Lower lobe of right lung (tissue), 2 donors: ENCODE results near the gene LMNTD2. TPM values are rescaled to one million over a fixed set of nuclear protein-coding genes. Genes with fewer than 3 reads are reported as not detected.
A peak's percentile ranks its signal among the peaks of the same experiment; 100 is the strongest.

ENCODE experiments used
- ATAC-seq, 2 donors: fragments of 200-7000 bp; cut with Tn5 transposase; one replicate each; pipeline ENCODE4 v1.9.1; 2020 to 2022; ENCODE audit warnings: mild to moderate bottlenecking in 2 of 2, moderate library complexity in 2 of 2
- DNase-seq: peaks from one replicate; pipeline ENCODE4 v3.0.0-alpha.2; 2020
- H3K27ac ChIP-seq: fragments of 200-600 bp; one replicate; pipeline ENCODE4 v1.8.0; 2022
- H3K27me3 ChIP-seq: fragments of 200-600 bp; one replicate; pipeline ENCODE4 v1.8.0; 2022; ENCODE audit warnings: low read depth
- H3K36me3 ChIP-seq: fragments of 200-600 bp; one replicate; pipeline ENCODE4 v1.8.0; 2022; ENCODE audit warnings: mild to moderate bottlenecking
- H3K4me1 ChIP-seq: fragments of 200-600 bp; one replicate; pipeline ENCODE4 v1.8.0; 2022
- H3K4me3 ChIP-seq: fragments of 200-600 bp; one replicate; pipeline ENCODE4 v1.8.0; 2022; ENCODE audit warnings: mild to moderate bottlenecking
- H3K9me3 ChIP-seq: fragments of 200-600 bp; one replicate; pipeline ENCODE4 v1.8.0; 2022
- intact Hi-C: fragments of 100-400 bp; cut with DNase I; formaldehyde crosslinking; loops from one replicate; pipeline ENCODE4 v1.11.0; 2022
- total RNA-seq: library from RNA; stranded (reverse); fragmentation: NEBNext Ultra II Directional; extraction: Animal tissue kit (Norgen Biotek cat#: 25700); gene quantifications from one replicate; pipeline ENCODE4 v1.2.1, GENCODE V29; 2021
- TF ChIP-seq, protein P1 (sequence below): fragments of 200-600 bp; IDR thresholded peaks from one replicate; pipeline ENCODE4 v1.8.0; 2022; ENCODE audit warnings: antibody characterized with exemption, mild to moderate bottlenecking
- donor health status: DM: no; HTN: yes; CAD: no; lungs with severe emphysema.

The LMNTD2 gene
- total RNA-seq, 1 donor from 2014 or later = 6.0 TPM

DNA sequence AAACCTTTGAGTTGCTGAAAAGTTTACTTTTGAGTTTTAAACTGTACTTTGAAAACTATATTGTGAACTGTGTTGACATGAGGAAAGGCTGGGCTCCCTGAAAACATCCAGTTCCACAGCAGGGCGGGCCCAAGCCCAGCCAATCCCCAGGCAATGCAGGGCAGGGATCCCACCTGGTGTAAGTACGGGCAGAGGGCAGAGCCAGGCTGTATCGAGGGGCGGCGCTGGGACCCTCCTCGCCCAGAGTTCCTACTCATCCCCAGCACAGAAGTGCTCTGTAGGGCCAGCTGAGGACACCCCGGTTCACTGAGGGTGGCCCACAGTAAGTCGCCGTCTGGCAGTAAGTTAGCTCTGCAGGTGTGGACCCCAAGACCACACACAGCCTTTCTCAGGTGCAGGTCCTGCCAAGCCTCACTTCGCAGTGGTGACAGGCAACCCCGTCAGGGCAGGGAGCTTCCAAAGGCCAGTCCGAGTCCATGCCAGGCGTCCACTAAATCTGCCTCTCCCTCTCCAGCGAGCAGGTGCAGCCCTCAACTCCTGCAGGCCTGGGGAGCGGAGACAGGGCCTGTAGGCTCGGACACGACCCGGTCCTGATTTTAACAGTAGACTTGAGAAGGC lies 6.6 kb upstream of the LMNTD2 start:
- H3K27me3 ChIP-seq = no peaks in the 10 kb centered on the region
- peaks cover 7% of the 10 kb centered on the region for H3K36me3 ChIP-seq
- intact Hi-C loops = no loop called here
- peaks cover 39% of the 10 kb centered on the region for H3K4me1 ChIP-seq
- DNase-seq (no peak), ATAC-seq (no peak)
- TF ChIP-seq, protein P1, sequence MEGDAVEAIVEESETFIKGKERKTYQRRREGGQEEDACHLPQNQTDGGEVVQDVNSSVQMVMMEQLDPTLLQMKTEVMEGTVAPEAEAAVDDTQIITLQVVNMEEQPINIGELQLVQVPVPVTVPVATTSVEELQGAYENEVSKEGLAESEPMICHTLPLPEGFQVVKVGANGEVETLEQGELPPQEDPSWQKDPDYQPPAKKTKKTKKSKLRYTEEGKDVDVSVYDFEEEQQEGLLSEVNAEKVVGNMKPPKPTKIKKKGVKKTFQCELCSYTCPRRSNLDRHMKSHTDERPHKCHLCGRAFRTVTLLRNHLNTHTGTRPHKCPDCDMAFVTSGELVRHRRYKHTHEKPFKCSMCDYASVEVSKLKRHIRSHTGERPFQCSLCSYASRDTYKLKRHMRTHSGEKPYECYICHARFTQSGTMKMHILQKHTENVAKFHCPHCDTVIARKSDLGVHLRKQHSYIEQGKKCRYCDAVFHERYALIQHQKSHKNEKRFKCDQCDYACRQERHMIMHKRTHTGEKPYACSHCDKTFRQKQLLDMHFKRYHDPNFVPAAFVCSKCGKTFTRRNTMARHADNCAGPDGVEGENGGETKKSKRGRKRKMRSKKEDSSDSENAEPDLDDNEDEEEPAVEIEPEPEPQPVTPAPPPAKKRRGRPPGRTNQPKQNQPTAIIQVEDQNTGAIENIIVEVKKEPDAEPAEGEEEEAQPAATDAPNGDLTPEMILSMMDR = no peak
- no peaks in the 10 kb centered on the region for H3K9me3 ChIP-seq
- peak overlapping the region; percentile 68 for H3K4me3 ChIP-seq
- peak overlapping the region; percentile 88 for H3K27ac ChIP-seq

- Histone ChIP-seq H3K27ac (no peak overlapping the region), H3K4me3 (no peak overlapping the region), H3K9me3 (no peaks in the 10 kb centered on the region), H3K27me3 (no peaks in the 10 kb centered on the region), H3K4me1 (peaks cover 49% of the 10 kb centered on the region), H3K36me3 (peaks cover 7% of the 10 kb centered on the region)
- TF ChIP-seq, protein P1 = no peak
- DNase-seq (no peak), ATAC-seq (no peak)
- intact Hi-C loops = no loop called here
Measured at GRCh38 chr11:565921-566509, 5.5 kb upstream of the LMNTD2 start.

GRCh38 chr11:563812-564578 lies 3.5 kb upstream of the LMNTD2 start:
- Histone ChIP-seq H3K36me3 (peaks cover 7% of the 10 kb centered on the region), H3K27me3 (peaks cover 4% of the 10 kb centered on the region), H3K27ac (peak overlapping the region; percentile 41), H3K9me3 (no peaks in the 10 kb centered on the region), H3K4me1 (peaks cover 52% of the 10 kb centered on the region), H3K4me3 (no peak overlapping the region)
- TF ChIP-seq, protein P1 = no peak
- DNase-seq (no peak), ATAC-seq (no peak)
- intact Hi-C loops = no loop called here

- H3K9me3 ChIP-seq = no peaks in the 10 kb centered on the region
- peaks cover 7% of the 10 kb centered on the region for H3K36me3 ChIP-seq
- peaks cover 50% of the 10 kb centered on the region for H3K4me1 ChIP-seq
- TF ChIP-seq, protein P1 = no peak
- peaks cover 9% of the 10 kb centered on the region for H3K27me3 ChIP-seq
- intact Hi-C loops = no loop called here
- ATAC-seq (no peak), DNase-seq (no peak)
- no peak overlapping the region for H3K4me3 ChIP-seq
- H3K27ac ChIP-seq = no peak overlapping the region
Measured at GRCh38 chr11:563066-563811, 2.7 kb upstream of the LMNTD2 start.

- peak overlapping the region; percentile 73 for H3K4me3 ChIP-seq
- H3K9me3 ChIP-seq = no peaks in the 10 kb centered on the region
- H3K27ac ChIP-seq = peak overlapping the region; percentile 91
- intact Hi-C loops = no loop called here
- no peak for ATAC-seq
- peaks cover 20% of the 10 kb centered on the region for H3K27me3 ChIP-seq
- H3K36me3 ChIP-seq = peaks cover 7% of the 10 kb centered on the region
- TF ChIP-seq, protein P1 = no peak
- DNase-seq = no peak
- H3K4me1 ChIP-seq = peaks cover 42% of the 10 kb centered on the region
Measured at GRCh38 chr11:562046-562645, 1.6 kb upstream of the LMNTD2 start.
